Esophagus (tissue), 2 donors: Measurements from ENCODE around the gene MYH8. TPM values are rescaled to one million over a fixed set of nuclear protein-coding genes. Genes with fewer than 3 reads are reported as not detected.

Source experiments
- H3K27ac ChIP-seq, 2 donors: one replicate each; pipeline ENCODE4 v1.5.1; 2013; ENCODE audit warnings: low read depth in 2 of 2, mild to moderate bottlenecking in 2 of 2, inconsistent platforms in 1 of 2, low read length in 1 of 2, moderate library complexity in 1 of 2
- H3K27me3 ChIP-seq, 2 donors: one replicate each; pipeline ENCODE4 v1.6.1; 2013; ENCODE audit warnings: low read length in 2 of 2, control low read depth in 1 of 2, mild to moderate bottlenecking in 1 of 2; ENCODE audit not compliant: insufficient read depth in 2 of 2, control insufficient read depth in 1 of 2
- H3K36me3 ChIP-seq, 2 donors: one replicate each; pipeline ENCODE4 v1.6.1; 2013; ENCODE audit warnings: low read length in 1 of 2; ENCODE audit not compliant: control insufficient read depth in 2 of 2, insufficient read depth in 2 of 2
- H3K4me1 ChIP-seq, 2 donors: one replicate each; pipeline ENCODE4 v1.6.1; 2013; ENCODE audit warnings: low read length in 1 of 2; ENCODE audit not compliant: control insufficient read depth in 2 of 2, insufficient read depth in 2 of 2
- H3K4me3 ChIP-seq, 2 donors: one replicate each; pipeline ENCODE4 v1.5.1; 2013; ENCODE audit warnings: low read length in 2 of 2, mild to moderate bottlenecking in 2 of 2, low read depth in 1 of 2, moderate library complexity in 1 of 2
- H3K9me3 ChIP-seq, 2 donors: one replicate each; pipeline ENCODE4 v1.6.1; 2013; ENCODE audit warnings: mild to moderate bottlenecking in 2 of 2, low read depth in 1 of 2, low read length in 1 of 2, moderate library complexity in 1 of 2; ENCODE audit not compliant: control insufficient read depth in 2 of 2, insufficient read depth in 1 of 2
- WGBS, 2 donors: extraction: QIAGEN DNeasy Blood & Tissue Kit; methylation state at CpG; one replicate each; pipeline ENCODE4 v1.1.7; 2013; 5-methylcytosine and 5-hydroxymethylcytosine counted together
- polyA plus RNA-seq, 2 donors: library from polyadenylated mRNA; stranded (reverse); fragments of 200-250 nt; gene quantifications; one replicate each; pipeline ENCODE4 v1.2.3, GENCODE V29; 2013
- donor health status: healthy with polysubstance abuse.
- donor health status: Bipolar disorder and iron deficiency.

The MYH8 gene
- polyA plus RNA-seq, 2 donors: not detected

DNA sequence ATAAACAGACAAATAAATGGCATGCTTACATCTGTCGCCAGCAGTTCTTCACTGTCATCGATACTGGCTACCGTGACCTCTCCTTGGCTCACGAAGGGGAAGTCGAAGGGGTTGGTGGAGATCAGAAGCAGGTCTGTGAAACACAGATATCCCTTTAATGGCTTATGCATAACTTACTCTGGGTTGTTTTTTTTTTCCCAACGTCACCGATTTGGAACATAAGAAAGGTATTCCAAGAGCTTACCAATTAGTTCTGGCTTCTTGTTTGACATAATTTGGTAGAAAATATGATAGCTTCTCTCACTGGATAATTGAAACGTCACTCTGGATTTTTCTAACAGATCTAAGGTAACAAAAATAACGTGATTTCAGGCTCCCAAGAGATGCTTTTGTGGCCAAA is 67.1 kb downstream of the MYH8 start:
- WGBS, 2 donors: 72 to 74% methylated on average over 9 of the region's 9 CpGs
- H3K27ac ChIP-seq: no peak overlapping the region
- H3K36me3 ChIP-seq: no peaks in the 10 kb centered on the region
- H3K9me3 ChIP-seq: no peaks in the 10 kb centered on the region
- no peak overlapping the region for H3K4me3 ChIP-seq
- H3K4me1 ChIP-seq: no peaks in the 10 kb centered on the region
- H3K27me3 ChIP-seq: no peaks in the 10 kb centered on the region

DNA sequence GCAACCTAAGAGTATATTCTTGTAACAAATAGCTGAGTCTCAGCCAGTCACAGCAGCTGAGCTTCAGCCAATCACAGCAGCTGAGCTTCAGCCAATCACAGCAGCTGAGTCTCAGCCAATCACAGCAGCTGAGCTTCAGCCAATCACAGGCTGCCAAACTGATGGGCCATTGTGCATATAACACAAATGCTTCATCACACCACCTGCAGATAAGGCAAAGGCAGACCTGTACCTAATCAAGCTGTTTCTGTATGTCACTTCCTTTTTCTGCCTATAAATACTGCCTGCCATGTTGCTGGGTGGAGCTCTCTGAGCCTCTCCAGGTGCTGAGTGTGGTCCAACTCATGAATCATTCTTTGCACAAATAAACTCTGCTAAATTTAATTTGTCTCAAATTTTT is 68.9 kb downstream of the MYH8 start:
- no peaks in the 10 kb centered on the region for H3K4me1 ChIP-seq
- no peak overlapping the region for H3K27ac ChIP-seq
- H3K36me3 ChIP-seq: no peaks in the 10 kb centered on the region
- no peak overlapping the region for H3K4me3 ChIP-seq
- H3K9me3 ChIP-seq: no peaks in the 10 kb centered on the region
- no peaks in the 10 kb centered on the region for H3K27me3 ChIP-seq

DNA sequence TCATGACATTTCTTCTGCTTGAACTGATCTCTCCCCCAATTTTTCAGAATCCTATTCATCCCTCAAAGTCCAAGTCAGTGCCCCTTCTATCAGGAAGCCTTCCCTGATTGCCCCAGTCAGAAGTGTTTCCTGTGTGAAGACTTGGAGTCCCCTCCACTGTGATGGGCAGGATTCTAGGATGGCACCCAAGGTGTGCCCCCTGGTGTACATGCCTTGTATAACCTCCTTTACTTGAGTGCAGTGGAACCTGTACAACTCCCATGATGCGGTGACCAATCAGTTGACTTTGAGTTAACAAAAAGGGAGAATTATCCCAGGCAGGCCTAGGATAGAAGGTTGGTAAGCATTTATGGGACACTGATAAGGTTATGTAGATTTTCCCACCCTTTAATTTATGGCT is 72.3 kb downstream of the MYH8 start:
- Histone ChIP-seq H3K4me3 (no peak overlapping the region), H3K27me3 (no peaks in the 10 kb centered on the region), H3K27ac (no peak overlapping the region), H3K36me3 (no peaks in the 10 kb centered on the region), H3K9me3 (no peaks in the 10 kb centered on the region), H3K4me1 (no peaks in the 10 kb centered on the region)
- 86 to 94% methylated on average over 1 of the region's 1 CpG for WGBS, 2 donors

DNA sequence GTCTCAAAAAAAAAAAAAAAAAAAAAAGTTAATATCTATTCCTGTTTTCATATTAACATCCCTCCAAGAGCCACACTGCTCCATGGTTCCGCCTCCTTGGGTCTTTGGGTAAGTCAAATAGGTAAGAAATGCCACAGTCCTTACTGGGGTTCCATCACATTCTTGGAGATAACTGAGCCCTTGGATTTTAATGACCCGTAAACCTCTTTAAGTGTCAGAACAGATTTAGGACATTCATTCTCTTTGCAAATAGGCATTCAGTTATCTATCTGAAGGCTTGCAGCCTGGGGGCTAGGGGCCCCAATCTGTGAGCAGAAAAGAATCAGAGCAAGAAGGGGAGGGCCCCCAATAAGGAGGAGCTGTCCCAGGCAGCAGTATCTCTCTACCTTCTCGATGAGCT is 76.9 kb downstream of the MYH8 start:
- no peak overlapping the region for H3K4me3 ChIP-seq
- H3K27me3 ChIP-seq: no peaks in the 10 kb centered on the region
- 78 to 92% methylated on average over 3 of the region's 3 CpGs for WGBS, 2 donors
- H3K27ac ChIP-seq: no peak overlapping the region
- H3K4me1 ChIP-seq: no peaks in the 10 kb centered on the region
- no peaks in the 10 kb centered on the region for H3K9me3 ChIP-seq
- H3K36me3 ChIP-seq: no peaks in the 10 kb centered on the region

Other genes with a start within 250 kb of the MYH8 start
- gene GAS7, start 223.3 kb downstream of the MYH8 start, polyA plus RNA-seq: 1 to 10 TPM; 6.4 to 7.7 TPM
- gene MYH13, start 48.9 kb downstream of the MYH8 start, polyA plus RNA-seq: under 1 TPM; 0.04 to 0.08 TPM
- not detected for gene MYH4, start 47.6 kb upstream of the MYH8 start, polyA plus RNA-seq
- under 1 TPM in 1 of 2 donors, not detected in 1; 0.01 TPM for gene MYH1, start 96.6 kb upstream of the MYH8 start, polyA plus RNA-seq
- gene MYH2, start 127.7 kb upstream of the MYH8 start, polyA plus RNA-seq: under 1 TPM in 1 of 2 donors, not detected in 1; 0.02 TPM
- gene MYH3, start 235.4 kb upstream of the MYH8 start, polyA plus RNA-seq: 1 to 10 TPM in 1 of 2 donors, under 1 TPM in 1; 0.95 to 3.6 TPM